Measurements from ENCODE around the gene TRABD2B.

- no peak for TF ChIP-seq MYNN (tag by site-specific recombination; IDR thresholded peaks at IDR 0.05; ENCODE audit: borderline replicate concordance)
- no peak for TF ChIP-seq TCF7L2 (IDR thresholded peaks at IDR 0.05; ENCODE audit: borderline replicate concordance, low read depth, low read length)
- TF ChIP-seq ELK4 (IDR thresholded peaks at IDR 0.05; ENCODE audit: borderline replicate concordance, low read depth, low read length) = no peak
Measured at GRCh38 chr1:47755101-47755990, 241.8 kb downstream of the TRABD2B start.
